Measurements from ENCODE around the gene EXOC2. TPM values are rescaled to one million over a fixed set of nuclear protein-coding genes. Genes with fewer than 3 reads are reported as not detected.

EXOC2 gene
- total RNA-seq, 1 experiment from 2014 or later = 30.5 TPM

- intact Hi-C loops (cut with micrococcal nuclease; ENCODE audit: unreplicated experiment) = no loop called here
- no TSS peak for BruUV-seq (replicated peaks)
- H3K36me3 ChIP-seq (ENCODE audit: control insufficient read depth, insufficient read depth, low read length) = no peaks in the 10 kb centered on the region
- ChIA-PET POLR2A (no interaction called here), CTCF (no interaction called here)
- no peak for DNase-seq (ENCODE audit: low read depth, low spot score)
- no peak for ATAC-seq
- no peaks in the 10 kb centered on the region for H3K9me3 ChIP-seq (ENCODE audit: control insufficient read depth, insufficient read depth, low read depth, low read length)
- H3K4me1 ChIP-seq (ENCODE audit: control insufficient read depth, insufficient read depth, low read length) = no peaks in the 10 kb centered on the region
- H3K4me3 ChIP-seq (ENCODE audit: low read depth in 2 of 2, low read length in 2 of 2) = no peak overlapping the region
- H3K27me3 ChIP-seq (ENCODE audit: control insufficient read depth, insufficient read depth, low read length) = peaks cover under 1% of the 10 kb centered on the region
- in situ Hi-C loops (cut with HindIII; ENCODE audit: low pct_unique_long_range_greater_than_20kb, low sequenced_read_pairs) = no loop called here
- TF ChIP-seq, protein P1, sequence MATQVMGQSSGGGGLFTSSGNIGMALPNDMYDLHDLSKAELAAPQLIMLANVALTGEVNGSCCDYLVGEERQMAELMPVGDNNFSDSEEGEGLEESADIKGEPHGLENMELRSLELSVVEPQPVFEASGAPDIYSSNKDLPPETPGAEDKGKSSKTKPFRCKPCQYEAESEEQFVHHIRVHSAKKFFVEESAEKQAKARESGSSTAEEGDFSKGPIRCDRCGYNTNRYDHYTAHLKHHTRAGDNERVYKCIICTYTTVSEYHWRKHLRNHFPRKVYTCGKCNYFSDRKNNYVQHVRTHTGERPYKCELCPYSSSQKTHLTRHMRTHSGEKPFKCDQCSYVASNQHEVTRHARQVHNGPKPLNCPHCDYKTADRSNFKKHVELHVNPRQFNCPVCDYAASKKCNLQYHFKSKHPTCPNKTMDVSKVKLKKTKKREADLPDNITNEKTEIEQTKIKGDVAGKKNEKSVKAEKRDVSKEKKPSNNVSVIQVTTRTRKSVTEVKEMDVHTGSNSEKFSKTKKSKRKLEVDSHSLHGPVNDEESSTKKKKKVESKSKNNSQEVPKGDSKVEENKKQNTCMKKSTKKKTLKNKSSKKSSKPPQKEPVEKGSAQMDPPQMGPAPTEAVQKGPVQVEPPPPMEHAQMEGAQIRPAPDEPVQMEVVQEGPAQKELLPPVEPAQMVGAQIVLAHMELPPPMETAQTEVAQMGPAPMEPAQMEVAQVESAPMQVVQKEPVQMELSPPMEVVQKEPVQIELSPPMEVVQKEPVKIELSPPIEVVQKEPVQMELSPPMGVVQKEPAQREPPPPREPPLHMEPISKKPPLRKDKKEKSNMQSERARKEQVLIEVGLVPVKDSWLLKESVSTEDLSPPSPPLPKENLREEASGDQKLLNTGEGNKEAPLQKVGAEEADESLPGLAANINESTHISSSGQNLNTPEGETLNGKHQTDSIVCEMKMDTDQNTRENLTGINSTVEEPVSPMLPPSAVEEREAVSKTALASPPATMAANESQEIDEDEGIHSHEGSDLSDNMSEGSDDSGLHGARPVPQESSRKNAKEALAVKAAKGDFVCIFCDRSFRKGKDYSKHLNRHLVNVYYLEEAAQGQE (IDR thresholded peaks at IDR 0.05; ENCODE audit: insufficient read depth in 1 of 2, low read depth in 2 of 2, low read length in 1 of 2) = no peak
- TF ChIP-seq TCF7L2 (IDR thresholded peaks at IDR 0.05; ENCODE audit: low read depth, low read length) = no peak
- no peak for TF ChIP-seq POLR2AphosphoS5 (IDR thresholded peaks at IDR 0.05; ENCODE audit: low read depth, low read length)
- TF ChIP-seq, protein P2, sequence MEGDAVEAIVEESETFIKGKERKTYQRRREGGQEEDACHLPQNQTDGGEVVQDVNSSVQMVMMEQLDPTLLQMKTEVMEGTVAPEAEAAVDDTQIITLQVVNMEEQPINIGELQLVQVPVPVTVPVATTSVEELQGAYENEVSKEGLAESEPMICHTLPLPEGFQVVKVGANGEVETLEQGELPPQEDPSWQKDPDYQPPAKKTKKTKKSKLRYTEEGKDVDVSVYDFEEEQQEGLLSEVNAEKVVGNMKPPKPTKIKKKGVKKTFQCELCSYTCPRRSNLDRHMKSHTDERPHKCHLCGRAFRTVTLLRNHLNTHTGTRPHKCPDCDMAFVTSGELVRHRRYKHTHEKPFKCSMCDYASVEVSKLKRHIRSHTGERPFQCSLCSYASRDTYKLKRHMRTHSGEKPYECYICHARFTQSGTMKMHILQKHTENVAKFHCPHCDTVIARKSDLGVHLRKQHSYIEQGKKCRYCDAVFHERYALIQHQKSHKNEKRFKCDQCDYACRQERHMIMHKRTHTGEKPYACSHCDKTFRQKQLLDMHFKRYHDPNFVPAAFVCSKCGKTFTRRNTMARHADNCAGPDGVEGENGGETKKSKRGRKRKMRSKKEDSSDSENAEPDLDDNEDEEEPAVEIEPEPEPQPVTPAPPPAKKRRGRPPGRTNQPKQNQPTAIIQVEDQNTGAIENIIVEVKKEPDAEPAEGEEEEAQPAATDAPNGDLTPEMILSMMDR (IDR thresholded peaks at IDR 0.05) = no peak
- TF ChIP-seq SIN3A (IDR thresholded peaks at IDR 0.05; ENCODE audit: borderline replicate concordance, insufficient read depth, low read depth, low read length) = no peak
- no peak overlapping the region for H3K27ac ChIP-seq (ENCODE audit: low read length)
Observed at GRCh38 chr6:448296-449056, 244.5 kb downstream of the EXOC2 start.

DNA sequence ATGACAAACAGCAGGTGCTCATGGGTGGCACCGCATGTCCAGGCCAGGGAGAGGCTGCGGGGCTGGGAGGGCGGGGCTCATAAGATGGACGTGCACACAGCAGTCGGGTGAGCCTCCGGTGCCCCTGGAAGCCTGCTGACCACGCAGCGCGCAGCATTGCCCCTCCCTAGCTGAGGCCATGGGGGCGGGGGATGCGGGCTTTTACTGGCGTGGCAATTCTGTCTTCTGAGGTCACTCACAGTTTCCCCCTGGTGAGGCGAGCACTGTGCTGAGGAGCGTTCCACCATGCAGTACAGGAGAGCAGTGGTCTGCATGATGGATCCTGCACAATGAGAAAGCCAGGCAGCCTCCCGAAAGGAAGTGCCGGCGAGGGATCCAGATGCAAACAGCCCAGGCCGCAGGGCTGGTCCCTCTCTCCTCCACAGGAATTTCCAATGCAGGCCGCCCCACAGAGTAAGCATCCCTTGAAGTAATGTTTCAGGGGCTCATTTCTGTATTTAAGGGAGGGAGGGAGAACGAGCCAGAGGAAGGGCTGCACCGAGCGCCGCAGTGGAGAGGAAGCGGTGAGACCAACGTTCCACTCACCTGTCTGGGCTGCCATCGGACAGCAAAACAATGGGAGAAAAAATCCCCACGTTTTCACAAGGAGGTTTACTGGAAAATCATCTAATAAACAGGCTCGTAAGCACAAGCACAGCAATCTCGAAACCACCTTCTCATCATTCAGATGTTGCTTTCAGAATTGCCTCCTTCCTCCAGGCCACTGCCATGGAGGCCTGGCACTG is 245.4 kb downstream of the EXOC2 start:
- H3K36me3 ChIP-seq (ENCODE audit: control insufficient read depth, insufficient read depth, low read length) = no peaks in the 10 kb centered on the region
- TF ChIP-seq, protein P2 (IDR thresholded peaks at IDR 0.05) = no peak
- TF ChIP-seq SIN3A (IDR thresholded peaks at IDR 0.05; ENCODE audit: borderline replicate concordance, insufficient read depth, low read depth, low read length) (no peak), POLR2AphosphoS5 (IDR thresholded peaks at IDR 0.05; ENCODE audit: low read depth, low read length) (no peak), TCF7L2 (IDR thresholded peaks at IDR 0.05; ENCODE audit: low read depth, low read length) (no peak)
- TF ChIP-seq, protein P1 (IDR thresholded peaks at IDR 0.05; ENCODE audit: insufficient read depth in 1 of 2, low read depth in 2 of 2, low read length in 1 of 2) = no peak
- POLR2A ChIA-PET = no interaction called here
- CTCF ChIA-PET = no interaction called here
- H3K9me3 ChIP-seq (ENCODE audit: control insufficient read depth, insufficient read depth, low read depth, low read length) = no peaks in the 10 kb centered on the region
- no peaks in the 10 kb centered on the region for H3K27me3 ChIP-seq (ENCODE audit: control insufficient read depth, insufficient read depth, low read length)
- DNase-seq (ENCODE audit: low read depth, low spot score) = no peak
- no TSS peak for BruUV-seq (replicated peaks)
- in situ Hi-C loops (cut with HindIII; ENCODE audit: low pct_unique_long_range_greater_than_20kb, low sequenced_read_pairs) (no loop called here), intact Hi-C loops (cut with micrococcal nuclease; ENCODE audit: unreplicated experiment) (no loop called here)
- ATAC-seq = no peak
- H3K4me3 ChIP-seq (ENCODE audit: low read depth in 2 of 2, low read length in 2 of 2) = no peak overlapping the region
- H3K4me1 ChIP-seq (ENCODE audit: control insufficient read depth, insufficient read depth, low read length) = no peaks in the 10 kb centered on the region
- H3K27ac ChIP-seq (ENCODE audit: low read length) = no peak overlapping the region

Data from Panc1 (cell line).